DMS114 treated with DMSO at 0.1 percent for 48 hours (cell line): Measurements from ENCODE around the gene VGF.
"Not testable (repeated sequence)": the region's sequence is repeated elsewhere in the genome, so short reads cannot be mapped to it uniquely, and the experiment has no call there.

Source experiments
- DNase-seq: peaks from one replicate; lab custom pipeline; 2025; ENCODE audit not compliant: unreplicated experiment; lab: John Stamatoyannopoulos, UW

Gene VGF

GRCh38 chr7:101120315-101120714 lies 45.1 kb downstream of the VGF start:
- DNase-seq, result no peak

- no peak for DNase-seq
These were observed 45.5 kb downstream of the VGF start for GRCh38 chr7:101119876-101120275.

GRCh38 chr7:101118856-101119255 lies 46.5 kb downstream of the VGF start:
- DNase-seq, result no peak

- no peak for DNase-seq
These were observed 48.5 kb downstream of the VGF start for GRCh38 chr7:101116898-101117297.

GRCh38 chr7:101115215-101115614 lies 50.2 kb downstream of the VGF start:
- DNase-seq, result no peak

GRCh38 chr7:101114492-101114891 lies 50.9 kb downstream of the VGF start:
- DNase-seq, result no peak

GRCh38 chr7:101113836-101114235 lies 51.5 kb downstream of the VGF start:
- no peak for DNase-seq

GRCh38 chr7:101113140-101113539 lies 52.2 kb downstream of the VGF start:
- not testable (repeated sequence) for DNase-seq
